K562 (cell line): Measurements from ENCODE around the gene CIAPIN1.

Experiments
- MAFK ChIP-seq: IDR thresholded peaks from 2 replicates; pipeline ENCODE4 v1.6.1; 2011; ENCODE audit warnings: low read length, improper control_type of control experiment
- POLR2AphosphoS5 ChIP-seq: IDR thresholded peaks from 2 replicates; pipeline ENCODE4 v1.6.1; 2011; ENCODE audit warnings: mild to moderate bottlenecking, low read depth, low read length, moderate library complexity; ENCODE audit not compliant: control insufficient read depth, insufficient read depth
- ZFX ChIP-seq: sonication (generic); formaldehyde crosslinking; IDR thresholded peaks from 2 replicates; pipeline ENCODE4 v1.8.0; 2022; ENCODE audit warnings: mild to moderate bottlenecking, missing genetic modification reagents, moderate library complexity
- ZNF644 ChIP-seq: fragments of 200-800 bp; sonication (Bioruptor generic); IDR thresholded peaks from 2 replicates; pipeline ENCODE4 v1.6.1; 2016; ENCODE audit warnings: low read depth, missing genetic modification characterization, missing compliant biosample characterization

DNA sequence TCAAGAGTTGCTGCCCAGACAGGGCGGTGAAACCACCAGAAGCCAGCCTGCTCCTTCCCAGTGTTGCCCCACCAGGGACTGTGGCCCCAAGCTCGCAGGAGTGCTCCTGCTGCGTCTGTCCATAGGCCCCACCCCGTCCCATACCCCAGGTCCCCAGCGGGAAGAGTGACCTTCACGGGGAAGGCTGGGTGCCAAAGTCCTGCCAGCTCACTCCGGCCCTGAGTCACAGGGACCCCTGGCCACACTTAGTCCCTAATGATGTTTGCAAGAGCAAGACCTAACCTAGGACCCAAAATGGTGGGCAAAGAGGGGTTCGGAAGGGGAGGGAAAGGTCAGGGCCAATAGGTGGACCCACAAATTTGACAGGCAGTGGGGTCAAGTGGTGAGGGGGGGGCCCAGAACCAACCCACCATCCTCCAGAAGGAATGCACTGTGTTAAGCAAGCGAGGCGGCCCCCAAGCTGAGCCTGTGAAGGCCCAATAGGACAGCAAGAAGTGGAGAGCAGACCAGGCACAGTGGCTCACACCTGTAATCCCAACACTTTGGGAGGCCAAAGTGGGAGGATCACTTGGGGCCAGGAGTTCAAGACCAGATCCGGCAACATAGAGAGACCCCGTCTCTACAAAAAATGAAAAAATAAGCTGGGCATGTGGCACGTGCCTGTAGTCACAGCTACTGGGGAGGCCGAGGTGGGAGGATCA is 35.8 kb upstream of the CIAPIN1 start:
- TF ChIP-seq MAFK (no peak), POLR2AphosphoS5 (no peak), ZFX (CRISPR knock-in tag) (no peak), ZNF644 (tag) (no peak)
